ENCODE data around the gene DACH1.

The DACH1 gene

GRCh38 chr13:71576571-71576970, 290.4 kb downstream of the DACH1 start:
- no peaks in the 10 kb centered on the region for H3K27me3 ChIP-seq (ENCODE audit: insufficient read depth, poor library complexity, severe bottlenecking)
- H3K27ac ChIP-seq (replicated peaks), result no peak overlapping the region
- no peak overlapping the region for H3K4me3 ChIP-seq (replicated peaks; ENCODE audit: insufficient read depth, low read length)
- DNase-seq (ENCODE audit: low read depth in 1 of 2, low spot score in 1 of 2), result no peak
- TF ChIP-seq POLR2AphosphoS5 (IDR thresholded peaks at IDR 0.05; ENCODE audit: low read depth), result no peak
- TF ChIP-seq, protein P1, sequence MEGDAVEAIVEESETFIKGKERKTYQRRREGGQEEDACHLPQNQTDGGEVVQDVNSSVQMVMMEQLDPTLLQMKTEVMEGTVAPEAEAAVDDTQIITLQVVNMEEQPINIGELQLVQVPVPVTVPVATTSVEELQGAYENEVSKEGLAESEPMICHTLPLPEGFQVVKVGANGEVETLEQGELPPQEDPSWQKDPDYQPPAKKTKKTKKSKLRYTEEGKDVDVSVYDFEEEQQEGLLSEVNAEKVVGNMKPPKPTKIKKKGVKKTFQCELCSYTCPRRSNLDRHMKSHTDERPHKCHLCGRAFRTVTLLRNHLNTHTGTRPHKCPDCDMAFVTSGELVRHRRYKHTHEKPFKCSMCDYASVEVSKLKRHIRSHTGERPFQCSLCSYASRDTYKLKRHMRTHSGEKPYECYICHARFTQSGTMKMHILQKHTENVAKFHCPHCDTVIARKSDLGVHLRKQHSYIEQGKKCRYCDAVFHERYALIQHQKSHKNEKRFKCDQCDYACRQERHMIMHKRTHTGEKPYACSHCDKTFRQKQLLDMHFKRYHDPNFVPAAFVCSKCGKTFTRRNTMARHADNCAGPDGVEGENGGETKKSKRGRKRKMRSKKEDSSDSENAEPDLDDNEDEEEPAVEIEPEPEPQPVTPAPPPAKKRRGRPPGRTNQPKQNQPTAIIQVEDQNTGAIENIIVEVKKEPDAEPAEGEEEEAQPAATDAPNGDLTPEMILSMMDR (IDR thresholded peaks at IDR 0.05; ENCODE audit: insufficient read depth, low read length), result no peak
- TF ChIP-seq REST (IDR thresholded peaks at IDR 0.05; ENCODE audit: insufficient replicate concordance, low read depth), result no peak
- TF ChIP-seq GABPA (IDR thresholded peaks at IDR 0.05; ENCODE audit: low read depth), result no peak
- TF ChIP-seq SPI1 (IDR thresholded peaks at IDR 0.05; ENCODE audit: borderline replicate concordance, low read depth), result no peak

GRCh38 chr13:71546881-71547280, 320.1 kb downstream of the DACH1 start:
- TF ChIP-seq POLR2AphosphoS5 (IDR thresholded peaks at IDR 0.05; ENCODE audit: low read depth) (no peak), SPI1 (IDR thresholded peaks at IDR 0.05; ENCODE audit: borderline replicate concordance, low read depth) (no peak), GABPA (IDR thresholded peaks at IDR 0.05; ENCODE audit: low read depth) (no peak), REST (IDR thresholded peaks at IDR 0.05; ENCODE audit: insufficient replicate concordance, low read depth) (no peak)
- TF ChIP-seq, protein P1 (IDR thresholded peaks at IDR 0.05; ENCODE audit: insufficient read depth, low read length), result no peak
- no peak for DNase-seq (ENCODE audit: low read depth in 1 of 2, low spot score in 1 of 2)
- H3K27ac ChIP-seq (replicated peaks), result no peak overlapping the region
- no peaks in the 10 kb centered on the region for H3K27me3 ChIP-seq (ENCODE audit: insufficient read depth, poor library complexity, severe bottlenecking)
- no peak overlapping the region for H3K4me3 ChIP-seq (replicated peaks; ENCODE audit: insufficient read depth, low read length)

- DNase-seq (ENCODE audit: low read depth in 1 of 2, low spot score in 1 of 2), result no peak
- no peak overlapping the region for H3K27ac ChIP-seq (replicated peaks)
- no peak overlapping the region for H3K4me3 ChIP-seq (replicated peaks; ENCODE audit: insufficient read depth, low read length)
- no peaks in the 10 kb centered on the region for H3K27me3 ChIP-seq (ENCODE audit: insufficient read depth, poor library complexity, severe bottlenecking)
- TF ChIP-seq POLR2AphosphoS5 (IDR thresholded peaks at IDR 0.05; ENCODE audit: low read depth) (no peak), SPI1 (IDR thresholded peaks at IDR 0.05; ENCODE audit: borderline replicate concordance, low read depth) (no peak), GABPA (IDR thresholded peaks at IDR 0.05; ENCODE audit: low read depth) (no peak), REST (IDR thresholded peaks at IDR 0.05; ENCODE audit: insufficient replicate concordance, low read depth) (no peak)
- TF ChIP-seq, protein P1 (IDR thresholded peaks at IDR 0.05; ENCODE audit: insufficient read depth, low read length), result no peak
Measured at GRCh38 chr13:71540098-71540497, 326.9 kb downstream of the DACH1 start.
